SH-SY5Y (cell line): ENCODE results near the gene TRMT2A.

Experiments used
- GATA2 ChIP-seq: IDR thresholded peaks from 2 replicates; pipeline ENCODE4 v1.6.1; 2011; ENCODE audit warnings: mild to moderate bottlenecking, low read depth, low read length
- GATA3 ChIP-seq: IDR thresholded peaks from 2 replicates; pipeline ENCODE4 v1.6.1; 2011; ENCODE audit warnings: low read depth, mild to moderate bottlenecking, low read length, moderate library complexity

DNA sequence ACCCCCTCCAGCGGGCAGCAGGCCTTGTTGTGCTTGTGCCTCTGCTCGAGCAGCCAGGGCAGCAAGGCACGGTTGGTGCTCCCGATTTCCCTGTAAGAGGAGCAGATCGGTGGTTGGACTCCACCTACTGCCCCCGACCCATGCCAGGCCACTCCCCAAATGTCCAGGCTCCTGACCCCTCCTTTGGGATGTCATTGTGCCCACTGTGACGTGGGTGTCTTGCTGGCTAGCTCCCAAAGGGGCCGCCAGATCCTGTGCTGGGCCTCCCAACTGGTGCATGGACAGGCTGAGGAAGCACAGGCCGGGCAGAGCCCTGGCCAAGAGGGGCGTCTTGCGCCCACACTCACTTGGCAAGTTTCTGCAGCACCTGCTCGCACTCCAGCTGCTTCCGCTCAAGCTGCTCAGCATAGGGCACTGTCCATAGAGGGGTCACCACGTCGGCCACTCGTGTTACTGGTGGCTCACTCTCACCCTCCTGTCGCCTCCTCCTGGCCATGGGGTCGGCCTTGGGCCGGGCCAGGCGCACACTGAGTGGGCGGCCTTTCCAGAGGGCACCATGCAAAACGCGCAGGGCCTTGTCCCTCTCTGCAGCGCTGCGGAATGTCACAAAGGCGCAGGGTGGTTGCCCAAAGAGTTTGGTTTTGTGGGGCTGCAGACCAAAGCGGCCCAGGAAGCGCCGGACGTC, 1.2 kb downstream of the TRMT2A start, which contains the start of gene RANBP1:
- TF ChIP-seq GATA2 (no peak), GATA3 (no peak)
